Neural progenitor cell (in vitro differentiated cells): ENCODE results near the gene CLIC4. TPM values are rescaled to one million over a fixed set of nuclear protein-coding genes. Genes with fewer than 3 reads are reported as not detected.

Experiments
- DNase-seq: peaks from one replicate; pipeline ENCODE4 v3.0.0-alpha.2; 2016; ENCODE audit warnings: low spot score
- H2AFZ ChIP-seq: fragments of 200-600 bp; sonication (generic); replicated peaks from 2 replicates; pipeline ENCODE4 v1.6.1; 2016; ENCODE audit warnings: antibody characterized with exemption
- H3F3A ChIP-seq: fragments of 200-600 bp; sonication (generic); 2 replicates; pipeline ENCODE4 v1.6.1; 2016; ENCODE audit warnings: antibody characterized with exemption, low read depth
- H3K27ac ChIP-seq: fragments of 200-600 bp; sonication (generic); 2 replicates; pipeline ENCODE4 v1.5.1; 2016; ENCODE audit warnings: mild to moderate bottlenecking
- H3K27me3 ChIP-seq: fragments of 200-600 bp; sonication (generic); 2 replicates; pipeline ENCODE4 v1.6.1; 2016; ENCODE audit warnings: mild to moderate bottlenecking, moderate library complexity
- H3K36me3 ChIP-seq: fragments of 200-600 bp; sonication (generic); 2 replicates; pipeline ENCODE4 v1.5.1; 2016
- H3K4me1 ChIP-seq: fragments of 200-600 bp; sonication (generic); 2 replicates; pipeline ENCODE4 v1.6.1; 2016; ENCODE audit warnings: mixed run types
- H3K4me2 ChIP-seq: fragments of 200-600 bp; sonication (generic); 2 replicates; pipeline ENCODE4 v1.6.1; 2016
- H3K4me3 ChIP-seq: fragments of 200-600 bp; sonication (generic); 2 replicates; pipeline ENCODE4 v1.5.1; 2016
- H3K79me2 ChIP-seq: fragments of 200-600 bp; sonication (generic); 2 replicates; pipeline ENCODE4 v1.6.1; 2016; ENCODE audit warnings: low read depth
- H3K9ac ChIP-seq: fragments of 200-600 bp; sonication (generic); 2 replicates; pipeline ENCODE4 v1.6.1; 2016
- H3K9me3 ChIP-seq: fragments of 200-600 bp; sonication (generic); 2 replicates; pipeline ENCODE4 v1.5.1; 2016; ENCODE audit warnings: low read depth
- H4K20me1 ChIP-seq: fragments of 200-600 bp; sonication (generic); 2 replicates; pipeline ENCODE4 v1.6.1; 2016; ENCODE audit warnings: low read depth
- H3K27ac Mint-ChIP-seq: 3 replicates; pipeline ENCODE4 v1.8.0; 2021; ENCODE audit warnings: mixed read lengths
- H3K27me3 Mint-ChIP-seq: 2 replicates; pipeline ENCODE4 v1.8.0; 2022; ENCODE audit warnings: low read depth, mild to moderate bottlenecking, inconsistent platforms, moderate library complexity, mixed read lengths; ENCODE audit not compliant: insufficient read depth
- H3K36me3 Mint-ChIP-seq: 3 replicates; pipeline ENCODE4 v1.8.0; 2021; ENCODE audit warnings: mixed read lengths
- H3K4me1 Mint-ChIP-seq: 3 replicates; pipeline ENCODE4 v1.8.0; 2021; ENCODE audit warnings: mixed read lengths
- H3K4me3 Mint-ChIP-seq: 3 replicates; pipeline ENCODE4 v1.8.0; 2021; ENCODE audit warnings: mild to moderate bottlenecking, moderate library complexity, mixed read lengths
- H3K9me3 Mint-ChIP-seq: 3 replicates; pipeline ENCODE4 v1.8.0; 2020; ENCODE audit warnings: mixed read lengths
- CTCF ChIP-seq: fragments of 200-600 bp; sonication (generic); IDR thresholded peaks from 2 replicates; pipeline ENCODE4 v1.5.1; 2017; ENCODE audit warnings: antibody characterized with exemption, mild to moderate bottlenecking
- EZH2 ChIP-seq: fragments of 200-600 bp; sonication (generic); IDR thresholded peaks from 2 replicates; pipeline ENCODE4 v1.6.1; 2017; ENCODE audit warnings: antibody characterized with exemption, mild to moderate bottlenecking, moderate library complexity
- EZH2phosphoT487 ChIP-seq: fragments of 200-600 bp; sonication (generic); IDR thresholded peaks from 2 replicates; pipeline ENCODE4 v1.6.1; 2017; ENCODE audit warnings: antibody characterized with exemption
- total RNA-seq: library from RNA; depleted of rRNA; stranded (reverse); fragments of >200 nt; gene quantifications from 2 replicates; pipeline ENCODE4 v1.2.3, GENCODE V29; 2015; ENCODE audit warnings: low replicate concordance

The CLIC4 gene
- total RNA-seq, 1 donor from 2014 or later = 263 TPM

- H3K27me3 ChIP-seq = no peaks in the 10 kb centered on the region
- peaks cover 8% of the 10 kb centered on the region for H3K4me1 ChIP-seq
- H3K27ac ChIP-seq = no peak overlapping the region
- no peak overlapping the region for H3K9ac ChIP-seq
- no peaks in the 10 kb centered on the region for H3K36me3 Mint-ChIP-seq
- H3K79me2 ChIP-seq = no peaks in the 10 kb centered on the region
- TF ChIP-seq EZH2phosphoT487 (no peak), CTCF (no peak), EZH2 (no peak)
- H3F3A ChIP-seq = no peaks in the 10 kb centered on the region
- H4K20me1 ChIP-seq = no peaks in the 10 kb centered on the region
- DNase-seq = no peak
- H3K9me3 ChIP-seq = no peaks in the 10 kb centered on the region
- H3K4me3 ChIP-seq = no peak overlapping the region
- H2AFZ ChIP-seq = no peak overlapping the region
- no peaks in the 10 kb centered on the region for H3K36me3 ChIP-seq
- H3K9me3 Mint-ChIP-seq = no peaks in the 10 kb centered on the region
- H3K4me2 ChIP-seq = no peak overlapping the region
- no peaks in the 10 kb centered on the region for H3K4me1 Mint-ChIP-seq
- H3K27ac Mint-ChIP-seq = no peak overlapping the region
- H3K27me3 Mint-ChIP-seq = peaks cover 15% of the 10 kb centered on the region
- H3K4me3 Mint-ChIP-seq = no peak overlapping the region
These were observed 125.4 kb downstream of the CLIC4 start for GRCh38 chr1:24870551-24871195.

DNA sequence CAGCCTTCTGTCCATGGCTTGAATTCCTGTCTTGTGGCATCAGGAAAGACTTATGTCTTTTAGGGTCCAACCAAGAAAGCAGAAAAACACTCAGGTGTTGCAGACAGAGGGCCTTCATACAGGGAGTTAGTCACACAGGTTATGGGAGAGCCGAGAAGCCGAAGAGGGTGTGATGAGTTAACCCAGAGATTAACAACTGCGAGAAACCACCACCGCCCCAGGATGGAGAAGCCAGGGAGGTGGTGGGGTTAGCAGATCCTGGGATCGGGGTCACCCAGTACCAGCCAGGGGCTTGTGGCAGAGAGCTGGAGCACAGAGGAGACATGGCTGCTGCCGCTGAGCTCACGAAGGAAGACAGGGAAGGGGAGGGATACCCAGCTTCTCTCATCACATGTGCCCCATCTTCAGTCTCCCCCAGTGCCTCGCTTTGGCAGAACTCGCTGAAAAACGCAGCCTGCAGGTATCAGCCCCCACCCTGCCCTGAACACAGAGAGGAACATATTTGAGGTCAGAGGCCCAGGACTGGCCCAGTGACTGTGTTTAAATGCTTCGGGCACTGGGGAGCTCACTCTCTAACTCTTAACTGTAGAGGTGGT, 126.2 kb downstream of the CLIC4 start:
- no peak for TF ChIP-seq CTCF
- no peak for TF ChIP-seq EZH2phosphoT487
- TF ChIP-seq EZH2 = no peak
- Mint-ChIP-seq H3K4me3 (no peak overlapping the region), H3K4me1 (no peaks in the 10 kb centered on the region), H3K27ac (no peak overlapping the region), H3K36me3 (no peaks in the 10 kb centered on the region), H3K9me3 (no peaks in the 10 kb centered on the region), H3K27me3 (peaks cover 16% of the 10 kb centered on the region)
- no peaks in the 10 kb centered on the region for H3K36me3 ChIP-seq
- no peak for DNase-seq
- no peaks in the 10 kb centered on the region for H4K20me1 ChIP-seq
- no peak overlapping the region for H2AFZ ChIP-seq
- H3F3A ChIP-seq = peaks cover 3% of the 10 kb centered on the region
- H3K4me1 ChIP-seq = peaks cover 8% of the 10 kb centered on the region
- H3K4me2 ChIP-seq = no peak overlapping the region
- H3K9ac ChIP-seq = no peak overlapping the region
- H3K79me2 ChIP-seq = no peaks in the 10 kb centered on the region
- H3K4me3 ChIP-seq = no peak overlapping the region
- no peak overlapping the region for H3K27ac ChIP-seq
- H3K27me3 ChIP-seq = no peaks in the 10 kb centered on the region
- no peaks in the 10 kb centered on the region for H3K9me3 ChIP-seq

DNA sequence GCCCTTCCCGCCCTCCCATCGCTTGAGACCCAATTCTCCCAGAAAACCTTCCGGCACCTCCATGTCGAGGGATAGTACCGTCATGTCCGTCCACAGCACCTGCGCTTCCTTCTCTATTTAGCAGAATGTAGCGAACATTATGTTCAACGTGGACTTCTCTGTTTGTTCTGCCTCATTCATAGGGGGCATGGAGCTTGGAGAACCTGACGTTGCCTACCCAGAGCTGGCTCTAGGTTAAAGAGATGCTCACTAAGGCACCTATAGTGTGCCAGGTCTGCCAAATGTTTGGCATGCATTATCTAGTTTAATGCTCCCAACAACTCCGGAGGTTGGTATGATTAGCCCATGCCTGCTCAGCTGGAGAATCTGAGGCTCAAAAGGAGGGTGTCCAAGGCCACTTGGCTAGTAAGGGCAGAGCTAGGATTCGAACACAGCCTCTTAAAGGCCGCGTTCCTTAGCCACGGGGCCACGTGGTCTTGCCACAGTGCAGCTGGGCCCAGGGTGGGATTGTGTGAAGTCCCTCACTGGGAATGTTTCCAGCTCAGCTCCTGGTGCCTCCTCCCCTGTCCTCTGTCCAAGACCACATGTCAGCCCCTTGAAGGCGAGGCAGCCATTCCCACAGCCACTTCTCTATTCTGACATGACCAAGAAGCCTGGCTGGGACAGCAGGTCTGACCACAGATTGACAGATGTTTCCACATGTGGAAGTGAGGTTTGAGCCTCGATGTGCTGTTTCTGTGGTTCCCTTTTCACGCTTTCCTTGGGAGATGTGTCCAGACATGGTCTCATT, 127.0 kb downstream of the CLIC4 start:
- H3K9me3 Mint-ChIP-seq = no peaks in the 10 kb centered on the region
- Histone ChIP-seq H3K4me3 (no peak overlapping the region), H3K36me3 (no peaks in the 10 kb centered on the region), H3F3A (peaks cover 3% of the 10 kb centered on the region), H3K9me3 (no peaks in the 10 kb centered on the region), H3K27ac (no peak overlapping the region), H4K20me1 (no peaks in the 10 kb centered on the region), H3K27me3 (no peaks in the 10 kb centered on the region), H2AFZ (no peak overlapping the region), H3K79me2 (no peaks in the 10 kb centered on the region), H3K4me1 (peaks cover 8% of the 10 kb centered on the region), H3K9ac (no peak overlapping the region), H3K4me2 (no peak overlapping the region)
- H3K27ac Mint-ChIP-seq = no peak overlapping the region
- peaks cover 13% of the 10 kb centered on the region for H3K27me3 Mint-ChIP-seq
- H3K4me1 Mint-ChIP-seq = no peaks in the 10 kb centered on the region
- DNase-seq = no peak
- no peak for TF ChIP-seq CTCF
- TF ChIP-seq EZH2phosphoT487 = no peak
- TF ChIP-seq EZH2 = no peak
- H3K36me3 Mint-ChIP-seq = no peaks in the 10 kb centered on the region
- no peak overlapping the region for H3K4me3 Mint-ChIP-seq
